ENCODE measurements around the gene WASL. TPM values are rescaled to one million over a fixed set of nuclear protein-coding genes. Genes with fewer than 3 reads are reported as not detected.
A peak's percentile ranks its signal among the peaks of the same experiment; 100 is the strongest.

Gene WASL
- total RNA-seq, 1 experiment from 2014 or later: 8.5 TPM

GRCh38 chr7:123658023-123658422 lies 90.8 kb downstream of the WASL start:
- Histone ChIP-seq H3K27ac (ENCODE audit: low read length) (no peak overlapping the region), H2AFZ (ENCODE audit: low read length) (no peak overlapping the region), H3K9me2 (replicated peaks; ENCODE audit: low read length) (no peaks in the 10 kb centered on the region), H3K4me1 (ENCODE audit: insufficient read depth, low read length) (no peaks in the 10 kb centered on the region; the same call in 1 of the 2 replicates), H3K79me2 (ENCODE audit: low read length) (no peaks in the 10 kb centered on the region), H3K9me3 (ENCODE audit: low read length) (no peaks in the 10 kb centered on the region), H3K9ac (ENCODE audit: low read length) (no peak overlapping the region), H3F3A (ENCODE audit: low read length, unreplicated experiment) (no peaks in the 10 kb centered on the region), H3K27me3 (ENCODE audit: low read length) (no peaks in the 10 kb centered on the region), H4K20me1 (ENCODE audit: low read length) (no peaks in the 10 kb centered on the region), H3K36me3 (ENCODE audit: low read depth, low read length) (no peaks in the 10 kb centered on the region), H3K4me3 (ENCODE audit: low read length) (no peak overlapping the region), H3K4me2 (ENCODE audit: low read length) (no peak overlapping the region)
- intact Hi-C loops (cut with micrococcal nuclease): no loop called here
- CTCF ChIA-PET: no interaction called here
- no peak for TF ChIP-seq CTCF (conservative IDR thresholded peaks at IDR 0.05; ENCODE audit: low read depth, low read length)
- TF ChIP-seq EZH2 (IDR thresholded peaks at IDR 0.05; ENCODE audit: low read length, unreplicated experiment): no peak
- no peak for TF ChIP-seq EZH2phosphoT487 (IDR thresholded peaks at IDR 0.05; ENCODE audit: borderline replicate concordance, low read length)
- BruUV-seq (replicated peaks): no TSS peak
- ATAC-seq: no peak
- POLR2A ChIA-PET (ENCODE audit: unreplicated experiment): no interaction called here
- DNase-seq: no peak

- no peak overlapping the region for H3K9ac ChIP-seq (ENCODE audit: low read length)
- no peaks in the 10 kb centered on the region for H4K20me1 ChIP-seq (ENCODE audit: low read length)
- H3K27me3 ChIP-seq (ENCODE audit: low read length): no peaks in the 10 kb centered on the region
- H3K9me2 ChIP-seq (replicated peaks; ENCODE audit: low read length): no peaks in the 10 kb centered on the region
- no peaks in the 10 kb centered on the region for H3F3A ChIP-seq (ENCODE audit: low read length, unreplicated experiment)
- peak; percentile 18; the same call in 1 of the 2 replicates for ATAC-seq
- no peak for DNase-seq
- H3K79me2 ChIP-seq (ENCODE audit: low read length): no peaks in the 10 kb centered on the region
- ChIA-PET POLR2A (ENCODE audit: unreplicated experiment) (no interaction called here), CTCF (interaction anchor here (0.5 kb wide), 1 partner anchor 12 kb away, joined by 3 read pairs; no protein-coding TSS in a partner anchor)
- H3K9me3 ChIP-seq (ENCODE audit: low read length): no peaks in the 10 kb centered on the region
- no peak overlapping the region for H2AFZ ChIP-seq (ENCODE audit: low read length)
- no peaks in the 10 kb centered on the region; the same call in 1 of the 2 replicates for H3K4me1 ChIP-seq (ENCODE audit: insufficient read depth, low read length)
- no peak overlapping the region for H3K4me3 ChIP-seq (ENCODE audit: low read length)
- H3K36me3 ChIP-seq (ENCODE audit: low read depth, low read length): no peaks in the 10 kb centered on the region
- no TSS peak for BruUV-seq (replicated peaks)
- TF ChIP-seq CTCF (conservative IDR thresholded peaks at IDR 0.05; ENCODE audit: low read depth, low read length) (no peak), EZH2 (IDR thresholded peaks at IDR 0.05; ENCODE audit: low read length, unreplicated experiment) (no peak), EZH2phosphoT487 (IDR thresholded peaks at IDR 0.05; ENCODE audit: borderline replicate concordance, low read length) (no peak)
- no peak overlapping the region for H3K4me2 ChIP-seq (ENCODE audit: low read length)
- H3K27ac ChIP-seq (ENCODE audit: low read length): no peak overlapping the region
- intact Hi-C loops (cut with micrococcal nuclease): no loop called here
Measured at GRCh38 chr7:123657304-123657685, 91.5 kb downstream of the WASL start.

- Histone ChIP-seq H3K27me3 (ENCODE audit: low read length) (no peaks in the 10 kb centered on the region), H2AFZ (ENCODE audit: low read length) (no peak overlapping the region), H3K79me2 (ENCODE audit: low read length) (no peaks in the 10 kb centered on the region), H3K9me2 (replicated peaks; ENCODE audit: low read length) (no peaks in the 10 kb centered on the region), H3K4me3 (ENCODE audit: low read length) (no peak overlapping the region), H3K9ac (ENCODE audit: low read length) (no peak overlapping the region), H3K9me3 (ENCODE audit: low read length) (no peaks in the 10 kb centered on the region), H4K20me1 (ENCODE audit: low read length) (no peaks in the 10 kb centered on the region), H3F3A (ENCODE audit: low read length, unreplicated experiment) (no peaks in the 10 kb centered on the region), H3K4me1 (ENCODE audit: insufficient read depth, low read length) (no peaks in the 10 kb centered on the region; the same call in 1 of the 2 replicates), H3K27ac (ENCODE audit: low read length) (no peak overlapping the region), H3K4me2 (ENCODE audit: low read length) (no peak overlapping the region), H3K36me3 (ENCODE audit: low read depth, low read length) (no peaks in the 10 kb centered on the region)
- no peak for TF ChIP-seq EZH2 (IDR thresholded peaks at IDR 0.05; ENCODE audit: low read length, unreplicated experiment)
- DNase-seq: no peak
- ChIA-PET POLR2A (ENCODE audit: unreplicated experiment) (no interaction called here), CTCF (interaction anchor here (0.5 kb wide), 1 partner anchor 12 kb away, joined by 3 read pairs; no protein-coding TSS in a partner anchor)
- ATAC-seq: peak; percentile 56
- no TSS peak for BruUV-seq (replicated peaks)
- intact Hi-C loops (cut with micrococcal nuclease): no loop called here
Measured at GRCh38 chr7:123656544-123657303, 92.1 kb downstream of the WASL start.
